Fibroblast of villous mesenchyme (primary cell): ENCODE measurements around the gene TFIP11. TPM values are rescaled to one million over a fixed set of nuclear protein-coding genes. Genes with fewer than 3 reads are reported as not detected.

ENCODE experiments used
- DNase-seq: peaks from one replicate; pipeline ENCODE4 v3.0.0-alpha.2; 2010; ENCODE audit warnings: low read depth
- H3K4me3 ChIP-seq: 2 replicates; pipeline ENCODE4 v1.5.1; 2011; ENCODE audit warnings: low read depth, mild to moderate bottlenecking, low read length
- CTCF ChIP-seq: IDR thresholded peaks from 2 replicates; pipeline ENCODE4 v1.5.1; 2012; ENCODE audit warnings: low read depth, mild to moderate bottlenecking, low read length; ENCODE audit not compliant: insufficient read depth
- total RNA-seq: library from RNA; depleted of rRNA; stranded (reverse); fragments of >200 nt; gene quantifications from 2 replicates; pipeline ENCODE4 v1.2.3, GENCODE V29; 2012

The TFIP11 gene
- total RNA-seq, 1 donor, result 34.5 TPM

GRCh38 chr22:26447584-26448329 lies 64.5 kb downstream of the TFIP11 start:
- no peak overlapping the region for H3K4me3 ChIP-seq
- no peak for TF ChIP-seq CTCF
- DNase-seq, result no peak

GRCh38 chr22:26446808-26447515 lies 65.3 kb downstream of the TFIP11 start:
- DNase-seq, result no peak
- TF ChIP-seq CTCF, result no peak
- H3K4me3 ChIP-seq, result no peak overlapping the region

- no peak for TF ChIP-seq CTCF
- H3K4me3 ChIP-seq, result no peak overlapping the region
- no peak for DNase-seq
Measured at GRCh38 chr22:26445577-26446275, 66.5 kb downstream of the TFIP11 start.

- no peak overlapping the region for H3K4me3 ChIP-seq
- no peak for DNase-seq
- TF ChIP-seq CTCF, result no peak
Measured at GRCh38 chr22:26444777-26445176, 67.5 kb downstream of the TFIP11 start.

- TF ChIP-seq CTCF, result no peak
- DNase-seq, result no peak
- H3K4me3 ChIP-seq, result no peak overlapping the region
Measured at GRCh38 chr22:26443901-26444690, 68.2 kb downstream of the TFIP11 start.

GRCh38 chr22:26442086-26442756 lies 70.1 kb downstream of the TFIP11 start:
- no peak for TF ChIP-seq CTCF
- DNase-seq, result no peak
- H3K4me3 ChIP-seq, result no peak overlapping the region
